HepG2 (cell line): ENCODE results near the gene CISD3. TPM values are rescaled to one million over a fixed set of nuclear protein-coding genes. Genes with fewer than 3 reads are reported as not detected.

Experiments used
- AKAP8 ChIP-seq: sonication (generic); formaldehyde crosslinking; IDR thresholded peaks from 2 replicates; pipeline ENCODE4 v1.5.1; 2020; ENCODE audit warnings: mild to moderate bottlenecking, missing genetic modification reagents
- ASH2L ChIP-seq: fragments of 300-600, 200-600 bp; sonication (generic); IDR thresholded peaks from 2 replicates; pipeline ENCODE4 v1.7.0; 2017; ENCODE audit warnings: low read depth, mild to moderate bottlenecking, moderate library complexity, mixed read lengths, low read length; ENCODE audit not compliant: insufficient read length
- ETV5 ChIP-seq: IDR thresholded peaks from 2 replicates; pipeline ENCODE4 v1.6.1; 2018; ENCODE audit warnings: missing biosample characterization, missing genetic modification reagents, inconsistent platforms, borderline replicate concordance
- GMEB1 ChIP-seq: sonication (generic); formaldehyde crosslinking; IDR thresholded peaks from 2 replicates; pipeline ENCODE4 v1.5.1; 2020; ENCODE audit warnings: missing genetic modification reagents, mild to moderate bottlenecking, borderline replicate concordance
- HNF1A ChIP-seq, 2 experiments: sonication (generic) in 1 of 2; formaldehyde crosslinking in 1 of 2; IDR thresholded peaks; 2 replicates each; pipeline versions ENCODE4 v1.4.0 to v1.6.1; 2016 to 2020; ENCODE audit warnings: borderline replicate concordance in 1 of 2, low read depth in 1 of 2, mild to moderate bottlenecking in 1 of 2, missing genetic modification reagents in 1 of 2
- MXD1 ChIP-seq: sonication (generic); formaldehyde crosslinking; IDR thresholded peaks from 2 replicates; pipeline ENCODE4 v1.4.0; 2020; ENCODE audit warnings: mild to moderate bottlenecking, missing genetic modification reagents
- RFX5 ChIP-seq: IDR thresholded peaks from 2 replicates; pipeline ENCODE4 v1.6.1; 2011; ENCODE audit warnings: low read depth, low read length, improper control_type of control experiment
- RNF2 ChIP-seq: fragments of 450-650 bp; conservative IDR thresholded peaks from 2 replicates; pipeline ENCODE4 v1.6.1; 2016; ENCODE audit warnings: low read depth
- SP2 ChIP-seq: sonication (generic); formaldehyde crosslinking; IDR thresholded peaks from 2 replicates; pipeline ENCODE4 v1.5.1; 2020; ENCODE audit warnings: mild to moderate bottlenecking, missing genetic modification reagents
- TFDP2 ChIP-seq: sonication (generic); formaldehyde crosslinking; IDR thresholded peaks from 2 replicates; pipeline ENCODE4 v1.4.0; 2020; ENCODE audit warnings: missing genetic modification reagents
- THAP11 ChIP-seq: IDR thresholded peaks from 2 replicates; pipeline ENCODE4 v1.6.1; 2016; ENCODE audit warnings: missing biosample characterization, missing genetic modification reagents
- THAP8 ChIP-seq: sonication (generic); formaldehyde crosslinking; IDR thresholded peaks from 2 replicates; pipeline ENCODE4 v1.5.1; 2020; ENCODE audit warnings: missing genetic modification reagents, mild to moderate bottlenecking, borderline replicate concordance
- ZBED4 ChIP-seq: sonication (generic); formaldehyde crosslinking; IDR thresholded peaks from 2 replicates; pipeline ENCODE4 v1.4.0; 2020; ENCODE audit warnings: missing genetic modification reagents, borderline replicate concordance
- ZNF746 ChIP-seq: sonication (generic); formaldehyde crosslinking; IDR thresholded peaks from 2 replicates; pipeline ENCODE4 v1.8.0; 2022; ENCODE audit warnings: mild to moderate bottlenecking, missing genetic modification reagents
- polyA plus RNA-seq, 8 experiments: library from polyadenylated mRNA; depleted of rRNA in 3 of 8; stranded (reverse) in 7 of 8; unstranded in 1 of 8; fragments of >200 nt; fragmentation: Illumina TruSeq in 4 of 8; extraction: Trizol in 4 of 8; gene quantifications; 2 replicates each; pipeline versions ENCODE4 v1.2.1 to v1.2.3, GENCODE V29; 2011 to 2016; ENCODE audit warnings: low read depth in 4 of 8, missing spikeins in 1 of 8, mixed read lengths in 1 of 8; ENCODE audit not compliant: insufficient read depth in 1 of 8
- total RNA-seq, 5 experiments: library from RNA; depleted of rRNA; stranded (reverse); fragments of >200 nt; fragmentation: Illumina TruSeq; extraction: Trizol; gene quantifications; 2 replicates each; pipeline ENCODE4 v1.2.3, GENCODE V29; 2016; ENCODE audit warnings: low read depth in 1 of 5

CISD3 gene
- total and polyA plus RNA-seq, 2 of the 13 experiments (the other 11 are each of a cell fraction or from before 2014, with no cell fraction given) = 30.0 to 34.1 TPM

- TF ChIP-seq ZBED4 (CRISPR knock-in tag) (peak; percentile 34; the same call in 1 of the 2 replicates), AKAP8 (peak; percentile 65; the same call in 1 of the 2 replicates), RNF2 (peak; percentile 55), SP2 (CRISPR knock-in tag) (0 out of 2 replicates have a peak, but pooled peaks have one; percentile 46), MXD1 (CRISPR knock-in tag) (no peak; the same call in 1 of the 2 replicates), THAP11 (peak; percentile 63; the same call in 1 of the 2 replicates), ZNF746 (peak; percentile 71; the same call in 1 of the 2 replicates), ETV5 (peak; percentile 63; the same call in 1 of the 2 replicates), TFDP2 (CRISPR knock-in tag) (peak; percentile 59; the same call in 1 of the 2 replicates), THAP8 (CRISPR knock-in tag) (peak; percentile 86; the same call in 1 of the 2 replicates), ASH2L (peak; percentile 84), GMEB1 (peak; percentile 65; the same call in 1 of the 2 replicates), RFX5 (no peak), HNF1A (IDR thresholded peaks at IDR 0.05; ENCODE audit: low read depth) (no peak), HNF1A (CRISPR knock-in tag; IDR thresholded peaks at IDR 0.05; ENCODE audit: borderline replicate concordance) (peak; percentile 52)
Observed at GRCh38 chr17:38730526-38731379, 612 bp downstream of the CISD3 start (continued).
